A673 (cell line): ENCODE data around the gene PAX5. TPM values are rescaled to one million over a fixed set of nuclear protein-coding genes. Genes with fewer than 3 reads are reported as not detected.
A peak's percentile ranks its signal among the peaks of the same experiment; 100 is the strongest.

Experiments
- BruUV-seq: library from RNA; stranded (reverse); fragments of 400-500 nt; replicated peaks from 2 replicates; lab custom pipeline; 2021; lab: Mats Ljungman, UMichigan
- CTCF ChIA-PET: fragments of 300-600 bp; sonication (Branson Sonifier 250); formaldehyde crosslinking; loops from one replicate; lab custom pipeline; 2022; ENCODE audit warnings: antibody characterized with exemption; lab: Charles Lee
- POLR2A ChIA-PET: fragments of 300-600 bp; sonication (Branson Sonifier 250); formaldehyde crosslinking; loops from one replicate; lab custom pipeline; 2022; ENCODE audit warnings: antibody characterized with exemption; ENCODE audit not compliant: low non-redundant PET; lab: Charles Lee
- DNase-seq: peaks from one replicate; pipeline ENCODE4 v3.0.0-alpha.2; 2015; ENCODE audit warnings: low spot score
- H3K27ac ChIP-seq: fragments of 200-600 bp; sonication (generic); 2 replicates; pipeline ENCODE4 v1.5.1; 2016; ENCODE audit warnings: mixed run types, low read depth, mild to moderate bottlenecking, mixed read lengths, antibody characterized with exemption, low read length; ENCODE audit not compliant: poor library complexity, severe bottlenecking
- H3K27me3 ChIP-seq: fragments of 200-600 bp; sonication (generic); replicated peaks from 2 replicates; pipeline ENCODE4 v1.6.1; 2017; ENCODE audit warnings: mixed run types, low read depth, mild to moderate bottlenecking, mixed read lengths, antibody characterized with exemption, low read length; ENCODE audit not compliant: insufficient read depth, poor library complexity
- H3K36me3 ChIP-seq: fragments of 200-600 bp; sonication (generic); 2 replicates; pipeline ENCODE4 v1.6.1; 2016; ENCODE audit warnings: mixed run types, mild to moderate bottlenecking, mixed read lengths, antibody characterized with exemption, low read length; ENCODE audit not compliant: insufficient read depth, poor library complexity, severe bottlenecking
- H3K4me1 ChIP-seq: fragments of 200-600 bp; sonication (generic); 2 replicates; pipeline ENCODE4 v1.6.1; 2017; ENCODE audit warnings: mixed run types, mild to moderate bottlenecking, mixed read lengths, antibody characterized with exemption, low read length; ENCODE audit not compliant: insufficient read depth, poor library complexity, severe bottlenecking
- H3K4me3 ChIP-seq: fragments of 200-600 bp; sonication (generic); 2 replicates; pipeline ENCODE4 v1.5.1; 2016; ENCODE audit warnings: low read depth, mixed run types, mild to moderate bottlenecking, mixed read lengths, low read length; ENCODE audit not compliant: poor library complexity, severe bottlenecking
- H3K9me3 ChIP-seq: fragments of 200-600 bp; sonication (generic); 2 replicates; pipeline ENCODE4 v1.6.1; 2016; ENCODE audit warnings: mixed run types, low read depth, mild to moderate bottlenecking, mixed read lengths, antibody characterized with exemption, low read length; ENCODE audit not compliant: poor library complexity, severe bottlenecking
- EZH2 ChIP-seq: fragments of 200-600 bp; sonication (generic); IDR thresholded peaks from 2 replicates; pipeline ENCODE4 v1.6.1; 2017; ENCODE audit warnings: borderline replicate concordance, low read depth, mild to moderate bottlenecking, mixed read lengths, antibody characterized with exemption, low read length; ENCODE audit not compliant: poor library complexity, severe bottlenecking
- intact Hi-C: fragments of 100-400 bp; cut with micrococcal nuclease; formaldehyde crosslinking; loops from one replicate; pipeline ENCODE4 v1.10.0; 2022; ENCODE audit not compliant: unreplicated experiment
- total RNA-seq: library from RNA; stranded (reverse); gene quantifications from 2 replicates; pipeline ENCODE4 v1.2.3, GENCODE V29; 2021
- TF ChIP-seq, protein P1 (sequence below): fragments of 300-800, 200-600 bp; sonication (generic); conservative IDR thresholded peaks from 2 replicates; pipeline ENCODE4 v1.5.1; 2017; ENCODE audit warnings: low read depth, mild to moderate bottlenecking, antibody characterized with exemption, low read length, moderate library complexity, mixed read lengths

PAX5 gene
- total RNA-seq, 1 experiment from 2014 or later, result 5.5 TPM

DNA sequence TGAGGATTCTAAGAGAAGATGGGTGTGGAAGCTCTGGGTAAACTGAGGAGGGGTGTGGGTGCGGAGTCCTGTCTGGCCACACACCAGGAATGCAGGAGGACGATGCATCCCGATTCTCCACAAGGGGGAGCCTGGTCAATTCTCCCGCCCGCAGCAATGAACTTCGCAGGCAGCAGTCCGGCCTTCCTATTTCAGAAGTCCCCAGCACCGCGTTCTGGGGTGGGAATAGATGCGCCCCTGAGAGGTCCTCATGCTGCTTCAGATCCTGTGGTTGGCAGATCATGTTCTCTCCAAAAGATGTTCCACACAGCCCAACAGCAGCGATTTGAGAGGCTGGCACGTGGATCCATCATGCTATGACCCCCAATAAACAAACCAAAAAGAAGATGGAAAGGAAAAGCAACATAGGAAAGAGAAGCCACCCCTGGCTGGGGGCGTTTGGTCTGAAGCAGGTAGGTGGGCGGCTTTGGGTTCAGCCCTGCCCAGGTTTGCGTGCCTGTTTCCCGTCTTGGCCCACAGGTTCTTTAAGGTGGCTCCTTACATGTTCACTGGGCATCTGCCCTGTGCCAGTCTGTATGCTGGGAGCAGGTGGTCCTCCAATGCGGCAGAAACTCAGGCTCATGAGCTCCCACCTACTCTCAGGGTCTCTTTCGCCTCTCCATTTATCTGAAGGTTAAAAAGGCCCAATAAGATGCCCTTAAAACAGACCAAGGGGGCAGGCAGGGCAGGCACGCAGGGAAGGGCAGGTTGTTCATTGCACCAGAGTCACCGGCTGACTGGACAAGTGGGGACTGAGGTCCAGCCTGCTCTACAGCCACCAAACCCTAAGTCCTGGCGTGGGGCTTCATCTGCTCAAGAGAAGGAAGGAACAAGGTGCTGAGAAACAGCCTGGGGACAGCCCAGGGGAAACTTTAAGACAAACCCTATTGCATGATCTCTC is 171.6 kb downstream of the PAX5 start:
- H3K4me1 ChIP-seq, result peaks cover 14% of the 10 kb centered on the region
- DNase-seq, result peak; percentile 58
- BruUV-seq, result no TSS peak
- H3K27ac ChIP-seq, result no peak overlapping the region
- H3K36me3 ChIP-seq, result no peaks in the 10 kb centered on the region
- POLR2A ChIA-PET, result no interaction called here
- no peak overlapping the region for H3K4me3 ChIP-seq
- TF ChIP-seq, protein P1, sequence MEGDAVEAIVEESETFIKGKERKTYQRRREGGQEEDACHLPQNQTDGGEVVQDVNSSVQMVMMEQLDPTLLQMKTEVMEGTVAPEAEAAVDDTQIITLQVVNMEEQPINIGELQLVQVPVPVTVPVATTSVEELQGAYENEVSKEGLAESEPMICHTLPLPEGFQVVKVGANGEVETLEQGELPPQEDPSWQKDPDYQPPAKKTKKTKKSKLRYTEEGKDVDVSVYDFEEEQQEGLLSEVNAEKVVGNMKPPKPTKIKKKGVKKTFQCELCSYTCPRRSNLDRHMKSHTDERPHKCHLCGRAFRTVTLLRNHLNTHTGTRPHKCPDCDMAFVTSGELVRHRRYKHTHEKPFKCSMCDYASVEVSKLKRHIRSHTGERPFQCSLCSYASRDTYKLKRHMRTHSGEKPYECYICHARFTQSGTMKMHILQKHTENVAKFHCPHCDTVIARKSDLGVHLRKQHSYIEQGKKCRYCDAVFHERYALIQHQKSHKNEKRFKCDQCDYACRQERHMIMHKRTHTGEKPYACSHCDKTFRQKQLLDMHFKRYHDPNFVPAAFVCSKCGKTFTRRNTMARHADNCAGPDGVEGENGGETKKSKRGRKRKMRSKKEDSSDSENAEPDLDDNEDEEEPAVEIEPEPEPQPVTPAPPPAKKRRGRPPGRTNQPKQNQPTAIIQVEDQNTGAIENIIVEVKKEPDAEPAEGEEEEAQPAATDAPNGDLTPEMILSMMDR, result peak; percentile 84
- no peak for TF ChIP-seq EZH2
- no peaks in the 10 kb centered on the region for H3K9me3 ChIP-seq
- CTCF ChIA-PET, result no interaction called here
- intact Hi-C loops, result no loop called here
- no peaks in the 10 kb centered on the region for H3K27me3 ChIP-seq

DNA sequence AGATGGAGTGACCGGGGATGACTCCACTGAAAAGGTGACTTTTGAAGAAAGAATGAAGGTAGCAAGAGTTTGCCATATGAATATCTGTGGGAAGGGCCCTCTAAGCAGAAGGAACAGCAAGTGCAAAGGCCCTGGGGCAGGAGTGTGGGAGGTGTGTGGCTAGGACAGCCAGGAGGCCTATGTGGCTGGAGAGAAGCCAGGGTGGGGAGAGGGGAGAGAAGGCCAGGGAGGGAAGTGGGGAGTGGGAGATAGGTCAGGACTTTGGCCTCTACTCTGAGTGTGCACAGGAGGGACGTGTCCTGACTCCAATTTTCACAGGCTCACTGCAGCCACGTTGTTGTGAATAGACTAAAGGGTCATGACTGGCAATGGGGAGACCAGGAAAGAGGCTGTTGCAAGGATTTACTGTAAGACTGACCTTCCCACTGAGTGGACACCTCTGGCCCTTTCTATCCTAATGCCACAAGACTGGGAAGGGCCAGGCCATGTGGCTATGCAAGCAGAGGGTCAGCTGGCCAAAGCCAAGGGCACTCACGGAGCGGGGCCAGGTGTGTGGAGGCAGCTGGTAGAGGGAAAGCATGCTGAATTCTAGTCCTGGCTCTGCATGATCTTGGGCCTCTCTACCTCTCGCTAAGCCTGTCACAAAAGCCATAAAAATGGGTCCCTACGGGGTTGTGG is 172.4 kb downstream of the PAX5 start:
- Histone ChIP-seq H3K27me3 (no peaks in the 10 kb centered on the region), H3K4me1 (peaks cover 14% of the 10 kb centered on the region), H3K36me3 (no peaks in the 10 kb centered on the region), H3K9me3 (no peaks in the 10 kb centered on the region), H3K27ac (no peak overlapping the region), H3K4me3 (no peak overlapping the region)
- no peak for DNase-seq
- TF ChIP-seq, protein P1, result no peak
- no peak for TF ChIP-seq EZH2
- CTCF ChIA-PET, result no interaction called here
- intact Hi-C loops, result no loop called here
- POLR2A ChIA-PET, result no interaction called here
- BruUV-seq, result no TSS peak

DNA sequence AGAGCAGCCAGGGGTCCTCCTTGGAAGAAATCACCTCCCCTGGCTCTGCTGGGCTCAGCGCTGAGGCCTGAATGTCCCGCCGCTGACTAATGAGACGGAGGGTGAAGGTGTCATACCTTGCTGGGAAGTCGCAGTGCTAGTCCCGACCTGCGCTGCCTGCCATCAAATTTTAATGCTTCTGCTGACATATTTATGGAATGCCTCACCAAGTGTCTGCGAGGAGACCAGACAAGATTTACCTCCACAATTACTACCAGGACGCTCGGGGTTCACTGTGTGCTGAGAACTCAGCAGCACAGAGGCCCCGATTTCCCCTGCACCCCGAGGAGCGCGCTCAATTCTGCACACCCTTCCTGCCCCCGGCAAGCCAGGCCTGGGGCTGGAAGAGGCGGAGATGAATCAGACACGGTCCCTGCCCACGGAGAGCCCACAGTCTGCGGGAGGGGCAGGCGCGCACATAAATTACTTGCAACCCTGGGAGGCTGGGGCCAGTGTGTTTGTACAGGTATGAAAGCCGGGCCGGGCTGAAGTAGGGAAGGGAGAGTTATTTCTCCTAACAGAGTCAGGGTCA is 175.2 kb downstream of the PAX5 start:
- ChIA-PET CTCF (no interaction called here), POLR2A (no interaction called here)
- Histone ChIP-seq H3K36me3 (no peaks in the 10 kb centered on the region), H3K4me3 (no peak overlapping the region), H3K9me3 (no peaks in the 10 kb centered on the region), H3K4me1 (no peaks in the 10 kb centered on the region), H3K27ac (no peak overlapping the region), H3K27me3 (no peaks in the 10 kb centered on the region)
- BruUV-seq, result no TSS peak
- TF ChIP-seq EZH2, result no peak
- TF ChIP-seq, protein P1, result no peak
- no peak for DNase-seq
- intact Hi-C loops, result loop anchor here (5.0 kb wide), 1 partner anchor 62 kb away; no protein-coding TSS in a partner anchor
